Measurements from ENCODE around the gene VLDLR. TPM values are rescaled to one million over a fixed set of nuclear protein-coding genes. Genes with fewer than 3 reads are reported as not detected.

VLDLR gene
- total and polyA plus RNA-seq, 12 donors = 7.7 to 54.1 (median 32.7) TPM

DNA sequence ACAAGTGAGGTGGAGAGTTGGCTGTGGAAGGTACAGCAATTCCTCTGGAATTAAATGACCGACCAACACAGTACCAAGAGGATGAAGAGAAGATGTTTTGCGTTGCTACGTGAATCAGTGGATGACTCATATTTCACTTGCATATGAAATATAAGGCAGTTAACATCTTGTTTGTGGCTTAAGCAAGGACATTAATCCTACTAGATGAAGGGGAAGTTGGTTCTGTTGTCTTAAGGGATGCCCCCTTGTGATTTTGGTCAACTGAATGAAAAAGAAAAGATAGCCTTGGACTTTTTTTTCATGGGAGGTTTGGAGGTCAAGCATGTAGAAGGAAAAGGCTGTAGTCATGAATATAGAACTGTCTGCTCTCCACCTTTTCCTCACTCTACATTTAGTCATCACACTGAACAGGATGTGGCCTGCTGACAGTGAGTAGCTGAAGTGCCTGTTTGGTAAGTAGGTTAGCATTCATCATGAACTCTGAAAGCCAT is 33.9 kb downstream of the VLDLR start:
- intact Hi-C loops (cut with DNase I) = no loop called here
- WGBS, 4 donors = 32 to 37% (median 34%) methylated on average over 3 of the region's 3 CpGs
- Histone ChIP-seq H3K27me3 (no peaks in the 10 kb centered on the region), H3K4me1 (replicated peaks in 1 of 2) (no peaks in the 10 kb centered on the region), H3K27ac (peak overlapping the region in 2 of 5 donors; percentile 27 to 65), H3K4me3 (no peak overlapping the region), H3K36me3 (replicated peaks in 1 of 2) (peaks cover 0 to 36% of the 10 kb centered on the region in 2 donors), H3K9me3 (replicated peaks in 1 of 3) (no peaks in the 10 kb centered on the region)
- no peak for TF ChIP-seq POLR2A (IDR thresholded peaks at IDR 0.05)
- TF ChIP-seq, protein P1, sequence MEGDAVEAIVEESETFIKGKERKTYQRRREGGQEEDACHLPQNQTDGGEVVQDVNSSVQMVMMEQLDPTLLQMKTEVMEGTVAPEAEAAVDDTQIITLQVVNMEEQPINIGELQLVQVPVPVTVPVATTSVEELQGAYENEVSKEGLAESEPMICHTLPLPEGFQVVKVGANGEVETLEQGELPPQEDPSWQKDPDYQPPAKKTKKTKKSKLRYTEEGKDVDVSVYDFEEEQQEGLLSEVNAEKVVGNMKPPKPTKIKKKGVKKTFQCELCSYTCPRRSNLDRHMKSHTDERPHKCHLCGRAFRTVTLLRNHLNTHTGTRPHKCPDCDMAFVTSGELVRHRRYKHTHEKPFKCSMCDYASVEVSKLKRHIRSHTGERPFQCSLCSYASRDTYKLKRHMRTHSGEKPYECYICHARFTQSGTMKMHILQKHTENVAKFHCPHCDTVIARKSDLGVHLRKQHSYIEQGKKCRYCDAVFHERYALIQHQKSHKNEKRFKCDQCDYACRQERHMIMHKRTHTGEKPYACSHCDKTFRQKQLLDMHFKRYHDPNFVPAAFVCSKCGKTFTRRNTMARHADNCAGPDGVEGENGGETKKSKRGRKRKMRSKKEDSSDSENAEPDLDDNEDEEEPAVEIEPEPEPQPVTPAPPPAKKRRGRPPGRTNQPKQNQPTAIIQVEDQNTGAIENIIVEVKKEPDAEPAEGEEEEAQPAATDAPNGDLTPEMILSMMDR (IDR thresholded peaks at IDR 0.05) = no peak
- peak in 3 of 7 donors; percentile 8 to 22 (median 19) for DNase-seq

DNA sequence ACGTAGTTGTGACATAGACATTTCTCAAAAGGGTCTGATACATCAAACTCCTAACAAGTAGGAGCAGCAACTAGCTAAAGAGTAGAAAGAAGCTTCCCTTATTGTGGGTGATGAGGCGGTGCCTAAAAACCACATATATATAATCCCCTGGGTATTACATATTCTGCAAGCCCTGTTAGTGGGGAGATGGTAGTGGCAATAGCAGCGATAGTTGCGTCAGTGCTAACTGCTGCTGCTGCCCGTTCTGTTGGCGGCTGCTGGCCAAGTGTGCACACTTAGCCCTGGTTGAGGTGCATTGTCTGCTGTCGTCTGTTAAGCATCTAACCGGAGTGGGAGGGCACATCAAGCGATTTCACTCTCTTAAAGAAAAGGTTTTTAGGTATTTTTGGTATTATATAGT is 35.8 kb downstream of the VLDLR start:
- Histone ChIP-seq H3K4me3 (no peak overlapping the region), H3K27me3 (no peaks in the 10 kb centered on the region), H3K27ac (no peak overlapping the region), H3K36me3 (replicated peaks in 1 of 2) (peaks cover 0 to 17% of the 10 kb centered on the region in 2 donors), H3K4me1 (replicated peaks in 1 of 2) (no peaks in the 10 kb centered on the region), H3K9me3 (replicated peaks in 1 of 3) (no peaks in the 10 kb centered on the region)
- TF ChIP-seq, protein P1 (IDR thresholded peaks at IDR 0.05) = no peak
- no peak for TF ChIP-seq POLR2A (IDR thresholded peaks at IDR 0.05)
- WGBS, 4 donors = 79 to 85% (median 83%) methylated on average over 3 to 9 of the region's 9 CpGs
- intact Hi-C loops (cut with DNase I) = no loop called here
- no peak for DNase-seq

DNA sequence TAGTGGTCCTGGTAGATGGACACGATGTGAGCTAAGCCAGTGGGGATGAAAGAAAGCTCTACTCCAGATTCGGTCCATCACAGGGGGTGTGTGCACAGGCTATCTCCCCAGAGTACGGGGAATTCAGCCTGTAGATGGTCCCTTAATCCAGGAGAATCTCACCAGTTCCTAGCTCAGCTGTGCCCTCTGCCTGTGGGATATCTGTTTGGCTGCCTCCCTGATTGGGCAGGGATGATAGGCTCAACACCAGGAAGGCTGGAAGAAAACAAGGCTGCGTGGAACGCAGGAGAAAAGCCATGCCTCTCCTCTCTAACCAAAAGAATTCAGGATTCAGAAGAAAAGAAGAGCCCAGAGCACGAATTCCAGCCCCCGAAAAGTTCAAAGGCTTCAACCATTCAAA is 40.9 kb downstream of the VLDLR start:
- Histone ChIP-seq H3K27ac (no peak overlapping the region), H3K36me3 (replicated peaks in 1 of 2) (no peaks in the 10 kb centered on the region), H3K4me3 (no peak overlapping the region), H3K27me3 (no peaks in the 10 kb centered on the region), H3K9me3 (replicated peaks in 1 of 3) (no peaks in the 10 kb centered on the region), H3K4me1 (replicated peaks in 1 of 2) (peaks cover 0 to 8% of the 10 kb centered on the region in 2 donors)
- DNase-seq = peak in 2 of 7 donors; percentile 13 to 55
- 83 to 93% (median 89%) methylated on average over 7 of the region's 7 CpGs for WGBS, 4 donors
- no peak for TF ChIP-seq POLR2A (IDR thresholded peaks at IDR 0.05)
- TF ChIP-seq, protein P1 (IDR thresholded peaks at IDR 0.05) = peak in 1 of 6 experiments; percentile 13
- intact Hi-C loops (cut with DNase I) = no loop called here

DNA sequence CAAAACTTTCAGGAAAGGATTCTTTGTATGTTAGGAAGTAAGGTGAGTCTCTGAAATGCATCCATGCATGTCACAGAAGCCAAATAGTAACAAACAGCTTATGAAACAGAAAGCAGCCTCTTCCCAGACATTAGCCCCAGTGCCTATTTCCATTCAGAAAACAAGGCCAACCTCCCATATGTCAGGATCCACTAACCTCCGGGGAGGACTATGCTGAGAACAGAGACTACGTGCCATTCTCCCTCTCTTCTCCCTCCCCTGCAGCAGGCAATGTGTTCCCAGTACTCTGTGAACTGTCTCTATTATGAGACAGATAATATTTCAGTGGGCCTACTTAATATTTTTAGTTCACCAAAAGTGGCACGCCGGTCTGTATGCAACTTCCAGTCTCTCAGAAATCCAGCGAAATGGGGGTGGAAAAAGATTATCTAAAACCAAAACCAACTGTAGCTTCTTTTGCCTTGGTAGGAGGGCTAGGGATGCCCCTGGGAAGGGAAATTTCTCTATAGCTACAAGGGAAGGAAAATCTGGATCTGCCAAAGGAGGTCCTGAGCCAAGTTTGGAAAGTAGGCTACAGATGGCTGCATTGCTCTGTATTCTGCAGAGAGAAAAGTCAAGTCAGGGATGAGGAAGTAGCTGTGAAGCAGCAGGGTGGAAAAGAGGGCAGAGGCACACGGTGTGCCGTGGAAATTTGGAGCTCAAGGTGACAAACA is 42.0 kb downstream of the VLDLR start:
- TF ChIP-seq, protein P1 (IDR thresholded peaks at IDR 0.05) = no peak
- TF ChIP-seq POLR2A (IDR thresholded peaks at IDR 0.05) = no peak
- intact Hi-C loops (cut with DNase I) = no loop called here
- 71 to 79% (median 75%) methylated on average over 7 of the region's 7 CpGs for WGBS, 4 donors

More for the DNA sequence above, 42.0 kb downstream of the VLDLR start:
- no peak for DNase-seq
- Histone ChIP-seq H3K27ac (peak overlapping the region in 1 of 5 donors; percentile 38), H3K4me3 (no peak overlapping the region), H3K4me1 (replicated peaks in 1 of 2) (peaks cover 0 to 8% of the 10 kb centered on the region in 2 donors), H3K36me3 (replicated peaks in 1 of 2) (no peaks in the 10 kb centered on the region), H3K27me3 (no peaks in the 10 kb centered on the region), H3K9me3 (replicated peaks in 1 of 3) (no peaks in the 10 kb centered on the region)
